IMR-90 (cell line): ENCODE measurements around the gene ALLC. TPM values are rescaled to one million over a fixed set of nuclear protein-coding genes. Genes with fewer than 3 reads are reported as not detected.

Experiments used
- ATAC-seq: fragments of 200-7000 bp; cut with Tn5 transposase; 2 replicates; pipeline ENCODE4 v1.9.1; 2020; ENCODE audit warnings: low read depth, mild to moderate bottlenecking, moderate library complexity
- BruUV-seq: library from RNA; stranded (reverse); fragments of 400-500 nt; replicated peaks from 2 replicates; lab custom pipeline; 2021; lab: Mats Ljungman, UMichigan
- CTCF ChIA-PET: fragments of 300-600 bp; formaldehyde crosslinking; extraction: SDS; loops from one replicate; lab custom pipeline; 2021; ENCODE audit warnings: antibody characterized with exemption; lab: Yijun Ruan, JAX
- POLR2A ChIA-PET: fragments of 300-600 bp; sonication (Branson Sonifier 250); formaldehyde crosslinking; loops from one replicate; lab custom pipeline; 2022; ENCODE audit warnings: antibody characterized with exemption; ENCODE audit not compliant: unreplicated experiment; lab: Charles Lee
- DNase-seq: peaks from one replicate; pipeline ENCODE4 v3.0.0; 2013
- H2AFZ ChIP-seq: replicated peaks from 2 replicates; pipeline ENCODE3; 2013; ENCODE audit warnings: low read length, mild to moderate bottlenecking; ENCODE audit not compliant: poor library complexity
- H2AK5ac ChIP-seq: 2 replicates; pipeline ENCODE4 v1.6.1; 2013; ENCODE audit warnings: low read depth, low read length, inconsistent platforms
- H2AK9ac ChIP-seq: replicated peaks from 2 replicates; pipeline ENCODE3; 2013; ENCODE audit warnings: mild to moderate bottlenecking, low read depth, low read length, moderate library complexity; ENCODE audit not compliant: poor library complexity
- H2BK120ac ChIP-seq: 2 replicates; pipeline ENCODE4 v1.6.1; 2013; ENCODE audit warnings: low read depth, low read length, inconsistent platforms
- H2BK15ac ChIP-seq: 3 replicates; pipeline ENCODE4 v1.6.1; 2013; ENCODE audit warnings: low read depth, low read length, inconsistent platforms
- H2BK20ac ChIP-seq: 2 replicates; pipeline ENCODE4 v1.6.1; 2013; ENCODE audit warnings: low read depth, mild to moderate bottlenecking, inconsistent platforms, low read length, moderate library complexity
- H2BK5ac ChIP-seq: 2 replicates; pipeline ENCODE4 v1.6.1; 2013; ENCODE audit warnings: mild to moderate bottlenecking, low read depth, low read length, inconsistent platforms; ENCODE audit not compliant: poor library complexity, severe bottlenecking
- H3K14ac ChIP-seq: replicated peaks from 2 replicates; pipeline ENCODE4 v1.6.1; 2013; ENCODE audit warnings: low read depth, low read length, inconsistent platforms
- H3K18ac ChIP-seq: 2 replicates; pipeline ENCODE4 v1.6.1; 2013; ENCODE audit warnings: low read depth, low read length, control low read depth
- H3K23ac ChIP-seq: 2 replicates; pipeline ENCODE4 v1.6.1; 2013; ENCODE audit warnings: low read depth, low read length, inconsistent platforms
- H3K27ac ChIP-seq: 2 replicates; pipeline ENCODE4 v1.5.1; 2013; ENCODE audit warnings: mild to moderate bottlenecking, control low read depth, low read length; ENCODE audit not compliant: insufficient read depth
- H3K27me3 ChIP-seq: 2 replicates; pipeline ENCODE4 v1.6.1; 2013; ENCODE audit warnings: low read length; ENCODE audit not compliant: control insufficient read depth, insufficient read depth
- H3K36me3 ChIP-seq: 2 replicates; pipeline ENCODE4 v1.6.1; 2013; ENCODE audit warnings: low read length, mixed read lengths; ENCODE audit not compliant: control insufficient read depth, insufficient read depth
- H3K4ac ChIP-seq: 2 replicates; pipeline ENCODE4 v1.6.1; 2013; ENCODE audit warnings: low read depth, low read length, inconsistent platforms
- H3K4me1 ChIP-seq: 2 replicates; pipeline ENCODE4 v1.6.1; 2013; ENCODE audit warnings: low read length, mixed read lengths; ENCODE audit not compliant: control insufficient read depth, insufficient read depth
- H3K4me2 ChIP-seq: 2 replicates; pipeline ENCODE4 v1.6.1; 2013; ENCODE audit warnings: low read depth, mild to moderate bottlenecking, control low read depth, low read length, moderate library complexity
- H3K4me3 ChIP-seq: 2 replicates; pipeline ENCODE4 v1.5.1; 2013; ENCODE audit warnings: low read depth, mild to moderate bottlenecking, control low read depth, low read length, moderate library complexity; ENCODE audit not compliant: insufficient read depth
- H3K56ac ChIP-seq: 2 replicates; pipeline ENCODE4 v1.6.1; 2013; ENCODE audit warnings: low read length, inconsistent platforms; ENCODE audit not compliant: insufficient read depth; ENCODE audit errors: extremely low read depth
- H3K79me1 ChIP-seq, 2 experiments: 2 replicates each; pipeline ENCODE4 v1.6.1; 2013; ENCODE audit warnings: low read length in 2 of 2, inconsistent platforms in 1 of 2, low read depth in 1 of 2
- H3K9ac ChIP-seq: 2 replicates; pipeline ENCODE4 v1.6.1; 2013; ENCODE audit warnings: low read depth, low read length, control low read depth
- H3K9me1 ChIP-seq: 2 replicates; pipeline ENCODE4 v1.6.1; 2013; ENCODE audit warnings: low read length, inconsistent platforms; ENCODE audit not compliant: insufficient read depth
- H3K9me3 ChIP-seq: 2 replicates; pipeline ENCODE4 v1.6.1; 2013; ENCODE audit warnings: low read length; ENCODE audit not compliant: control insufficient read depth, insufficient read depth
- H4K20me1 ChIP-seq: 2 replicates; pipeline ENCODE4 v1.6.1; 2013; ENCODE audit warnings: low read length, inconsistent platforms; ENCODE audit not compliant: insufficient read depth
- H4K5ac ChIP-seq: 2 replicates; pipeline ENCODE4 v1.6.1; 2013; ENCODE audit warnings: mild to moderate bottlenecking, low read depth, low read length, control low read depth
- H4K8ac ChIP-seq, 2 experiments: 2 replicates each; pipeline ENCODE4 v1.6.1; 2013; ENCODE audit warnings: low read depth in 2 of 2, low read length in 2 of 2, control low read depth in 1 of 2, inconsistent platforms in 1 of 2
- H4K91ac ChIP-seq: 2 replicates; pipeline ENCODE4 v1.6.1; 2013; ENCODE audit warnings: low read depth, low read length, inconsistent platforms; ENCODE audit not compliant: insufficient read depth
- FOS ChIP-seq: fragments of 150-350 bp; IDR thresholded peaks from 2 replicates; pipeline ENCODE4 v1.6.1; 2016; ENCODE audit warnings: low read depth, low read length
- POLR2A ChIP-seq: IDR thresholded peaks from 2 replicates; pipeline ENCODE4 v1.6.1; 2012; ENCODE audit warnings: mild to moderate bottlenecking, low read depth, low read length
- RFX5 ChIP-seq: IDR thresholded peaks from 2 replicates; pipeline ENCODE4 v1.8.0; 2012; ENCODE audit warnings: low read depth, mild to moderate bottlenecking, low read length, moderate library complexity
- SMC3 ChIP-seq: fragments of 150-350 bp; IDR thresholded peaks from 2 replicates; pipeline ENCODE4 v1.6.1; 2016; ENCODE audit warnings: low read depth, mild to moderate bottlenecking, antibody characterized with exemption, low read length, moderate library complexity
- WGBS, 2 experiments: methylation state at CpG; one replicate each; pipeline versions ENCODE4 v1.1.5 to v1.1.7; 2013; ENCODE audit warnings: missing lambda C conversion rate in 2 of 2; ENCODE audit not compliant: insufficient read length in 1 of 2; ENCODE audit errors: extremely low coverage in 2 of 2; 5-methylcytosine and 5-hydroxymethylcytosine counted together
- dilution Hi-C: fragments of 300-500 bp; cut with HindIII; formaldehyde crosslinking; loops from one replicate; pipeline ENCODE4 v1.14.3; 2018; ENCODE audit warnings: low sequenced_read_pairs; ENCODE audit not compliant: unreplicated experiment
- in situ Hi-C: fragments of 300-500 bp; cut with MboI; formaldehyde crosslinking; loops from 3 replicates; pipeline ENCODE4 v1.14.3; 2019; ENCODE audit warnings: low sequenced_read_pairs, inconsistent platforms, mixed read lengths
- intact Hi-C: fragments of 100-400 bp; cut with micrococcal nuclease; formaldehyde crosslinking; loops from 2 replicates; pipeline ENCODE4 v1.10.0; 2022
- polyA plus RNA-seq, 3 experiments: library from polyadenylated mRNA; depleted of rRNA; stranded (reverse); fragments of >200 nt; gene quantifications; 2 replicates each; pipeline ENCODE4 v1.2.3, GENCODE V29; 2012; ENCODE audit warnings: low replicate concordance in 1 of 3
- total RNA-seq: library from RNA; depleted of rRNA; stranded (reverse); fragments of >200 nt; gene quantifications from 2 replicates; pipeline ENCODE4 v1.2.3, GENCODE V29; 2012
- TF ChIP-seq, protein P1 (sequence below): conservative IDR thresholded peaks from 2 replicates; pipeline ENCODE4 v1.5.1; 2012; ENCODE audit warnings: mild to moderate bottlenecking, low read depth, low read length, improper control_type of control experiment

ALLC gene
- total and polyA plus RNA-seq, 2 of the 4 experiments (the other 2 are of a cell fraction): not detected

DNA sequence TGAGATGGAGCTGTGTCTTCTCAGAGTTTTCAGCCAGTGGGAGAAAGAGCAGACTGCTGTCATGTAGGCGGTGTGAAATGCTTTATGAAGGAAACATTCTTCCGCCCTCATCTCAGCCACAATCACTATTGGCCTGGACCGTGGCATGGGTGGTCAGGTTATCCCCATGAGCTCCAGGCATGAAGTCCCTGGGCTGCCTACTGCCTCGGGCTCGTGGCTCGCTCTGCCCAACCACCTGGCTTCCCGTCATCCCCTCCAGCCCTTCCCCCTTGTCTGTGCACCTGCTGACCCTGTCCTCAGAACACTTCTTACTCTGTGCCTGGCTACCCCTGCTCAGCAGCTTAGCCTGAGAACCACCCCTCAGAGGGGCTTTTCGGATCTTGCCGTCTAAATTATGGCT is 47.6 kb upstream of the ALLC start:
- ATAC-seq: no peak
- Histone ChIP-seq H3K27me3 (peaks cover 5% of the 10 kb centered on the region; the same call in 1 of the 2 replicates), H3K36me3 (no peaks in the 10 kb centered on the region), H4K20me1 (no peaks in the 10 kb centered on the region), H3K4me2 (no peak overlapping the region), H4K5ac (no peak overlapping the region), H4K91ac (no peak overlapping the region), H3K79me1 (no peaks in the 10 kb centered on the region), H3K27ac (no peak overlapping the region), H2AFZ (peak overlapping the region; percentile 58), H4K8ac (no peak overlapping the region), H3K4ac (no peak overlapping the region), H2BK15ac (no peak overlapping the region), H2AK9ac (no peak overlapping the region), H3K14ac (no peak overlapping the region), H2AK5ac (no peak overlapping the region), H3K23ac (no peak overlapping the region), H3K9me3 (peaks cover 3% of the 10 kb centered on the region; the same call in 1 of the 2 replicates), H2BK5ac (no peak overlapping the region), H3K18ac (no peak overlapping the region), H3K4me1 (no peaks in the 10 kb centered on the region), H2BK120ac (no peak overlapping the region), H3K9me1 (no peaks in the 10 kb centered on the region), H3K9ac (no peak overlapping the region), H3K4me3 (no peak overlapping the region), H2BK20ac (no peak overlapping the region), H3K56ac (no peak overlapping the region)
- no peak for TF ChIP-seq FOS
- TF ChIP-seq RFX5: no peak
- no peak for TF ChIP-seq POLR2A
- TF ChIP-seq, protein P1, sequence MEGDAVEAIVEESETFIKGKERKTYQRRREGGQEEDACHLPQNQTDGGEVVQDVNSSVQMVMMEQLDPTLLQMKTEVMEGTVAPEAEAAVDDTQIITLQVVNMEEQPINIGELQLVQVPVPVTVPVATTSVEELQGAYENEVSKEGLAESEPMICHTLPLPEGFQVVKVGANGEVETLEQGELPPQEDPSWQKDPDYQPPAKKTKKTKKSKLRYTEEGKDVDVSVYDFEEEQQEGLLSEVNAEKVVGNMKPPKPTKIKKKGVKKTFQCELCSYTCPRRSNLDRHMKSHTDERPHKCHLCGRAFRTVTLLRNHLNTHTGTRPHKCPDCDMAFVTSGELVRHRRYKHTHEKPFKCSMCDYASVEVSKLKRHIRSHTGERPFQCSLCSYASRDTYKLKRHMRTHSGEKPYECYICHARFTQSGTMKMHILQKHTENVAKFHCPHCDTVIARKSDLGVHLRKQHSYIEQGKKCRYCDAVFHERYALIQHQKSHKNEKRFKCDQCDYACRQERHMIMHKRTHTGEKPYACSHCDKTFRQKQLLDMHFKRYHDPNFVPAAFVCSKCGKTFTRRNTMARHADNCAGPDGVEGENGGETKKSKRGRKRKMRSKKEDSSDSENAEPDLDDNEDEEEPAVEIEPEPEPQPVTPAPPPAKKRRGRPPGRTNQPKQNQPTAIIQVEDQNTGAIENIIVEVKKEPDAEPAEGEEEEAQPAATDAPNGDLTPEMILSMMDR: no peak
- no peak for TF ChIP-seq SMC3
- CTCF ChIA-PET: no interaction called here
- no CpG with 5 or more reads among the region's 9 CpGs for WGBS, 2 experiments
- no TSS peak for BruUV-seq
- in situ Hi-C loops (no loop called here), dilution Hi-C loops (no loop called here), intact Hi-C loops (no loop called here)
- POLR2A ChIA-PET: no interaction called here
- DNase-seq: no peak
